Subcutaneous abdominal adipose tissue (tissue), 5 donors: ENCODE measurements around the gene SPOPL.
"Not testable (repeated sequence)": the region's sequence is repeated elsewhere in the genome, so short reads cannot be mapped to it uniquely, and the experiment has no call there.

ENCODE experiments used
- H3K27ac ChIP-seq: one replicate; pipeline ENCODE4 v1.7.0; 2013; ENCODE audit warnings: low read depth, mild to moderate bottlenecking, inconsistent platforms, low read length, moderate library complexity
- H3K27me3 ChIP-seq, 5 donors: one replicate each; pipeline ENCODE4 v1.7.0; 2013; ENCODE audit warnings: low read length in 5 of 5, inconsistent platforms in 1 of 5; ENCODE audit not compliant: control insufficient read depth in 5 of 5, insufficient read depth in 4 of 5
- H3K36me3 ChIP-seq, 5 donors: one replicate each; pipeline ENCODE4 v1.7.0; 2013; ENCODE audit warnings: low read length in 5 of 5; ENCODE audit not compliant: control insufficient read depth in 5 of 5, insufficient read depth in 5 of 5
- H3K4me1 ChIP-seq, 5 donors: one replicate each; pipeline ENCODE4 v1.7.0; 2013; ENCODE audit warnings: low read length in 5 of 5, mild to moderate bottlenecking in 3 of 5, moderate library complexity in 1 of 5; ENCODE audit not compliant: control insufficient read depth in 5 of 5, insufficient read depth in 5 of 5
- H3K4me3 ChIP-seq, 5 donors: one replicate each; pipeline ENCODE4 v1.7.0; 2013; ENCODE audit warnings: low read length in 5 of 5, low read depth in 1 of 5
- H3K9ac ChIP-seq, 5 donors: one replicate each; pipeline ENCODE4 v1.7.0; 2013; ENCODE audit warnings: low read length in 5 of 5, mild to moderate bottlenecking in 4 of 5, moderate library complexity in 3 of 5
- H3K9me3 ChIP-seq, 5 donors: one replicate each; pipeline ENCODE4 v1.7.0; 2013; ENCODE audit warnings: low read length in 5 of 5; ENCODE audit not compliant: control insufficient read depth in 5 of 5
- donor health status: healthy.
- donor health status: healthy.
- donor health status: healthy.
- donor health status: healthy.
- donor health status: healthy.

The SPOPL gene

DNA sequence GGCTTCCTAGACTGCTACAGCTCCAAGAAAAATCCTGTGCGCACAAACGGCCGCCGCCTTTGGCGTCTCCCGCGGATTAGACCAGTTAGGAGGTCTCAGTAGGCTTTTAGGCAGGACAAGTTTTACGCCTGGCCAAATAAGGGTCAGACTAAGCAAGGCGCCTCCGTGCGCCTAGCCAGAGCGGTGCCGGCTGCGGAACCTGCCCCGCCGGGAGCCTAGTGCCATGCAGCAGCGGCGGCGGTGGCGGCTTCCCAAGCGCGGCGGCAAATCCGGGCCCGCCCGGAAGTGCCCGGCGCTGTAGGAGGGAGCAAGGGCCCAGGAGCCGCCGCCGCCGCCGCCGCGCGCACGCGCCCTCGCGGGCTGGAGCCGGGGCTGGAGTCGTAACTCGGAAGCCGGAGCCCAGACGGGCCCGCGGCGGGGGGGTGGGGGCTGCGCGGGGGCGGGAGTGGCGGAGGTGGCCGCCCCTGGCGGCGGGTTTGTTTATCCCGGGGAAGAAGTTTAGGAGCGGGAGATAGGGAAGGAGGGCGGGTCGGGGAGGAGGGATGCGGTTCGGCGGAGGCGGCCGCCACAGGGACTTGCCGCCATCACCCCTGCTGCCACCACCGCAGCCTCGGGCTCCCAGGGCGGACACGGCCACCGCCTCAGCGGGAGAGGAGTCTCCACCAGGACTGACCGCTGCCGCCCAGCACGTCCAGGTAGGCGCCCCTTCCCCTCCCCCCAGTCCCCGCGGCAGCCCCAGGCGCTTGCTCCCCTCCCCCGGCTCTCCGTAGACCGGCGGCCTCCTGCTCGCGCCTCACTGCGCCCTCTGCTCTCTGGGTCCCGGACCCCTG is at the start of gene SPOPL:
Gene SPOPL, plus strand, starts transcription at position 346 of the 830 bp plus-strand sequence. CDS start 48,447 bp downstream, outside the sequence.
- H3K4me1 ChIP-seq: peaks cover 0 to 49% (median 38%) of the 10 kb centered on the region in 5 donors
- no peaks in the 10 kb centered on the region for H3K9me3 ChIP-seq
- H3K27ac ChIP-seq: peak within 1 kb of the TSS; percentile 93
- no peaks in the 10 kb centered on the region for H3K27me3 ChIP-seq
- peak within 1 kb of the TSS; percentile 78 to 96 (median 90) for H3K9ac ChIP-seq
- no peaks in the 10 kb centered on the region for H3K36me3 ChIP-seq
- peak within 1 kb of the TSS; percentile 87 to 94 (median 89) for H3K4me3 ChIP-seq

- Histone ChIP-seq H3K9me3 (peaks cover 0 to 2% (median 0%) of the 10 kb centered on the region in 5 donors), H3K9ac (no peak overlapping the region), H3K4me1 (no peaks in the 10 kb centered on the region), H3K4me3 (no peak overlapping the region), H3K27ac (no peak overlapping the region), H3K27me3 (no peaks in the 10 kb centered on the region), H3K36me3 (no peaks in the 10 kb centered on the region)
Observed at GRCh38 chr2:138452324-138452723, 49.2 kb upstream of the SPOPL start.

DNA sequence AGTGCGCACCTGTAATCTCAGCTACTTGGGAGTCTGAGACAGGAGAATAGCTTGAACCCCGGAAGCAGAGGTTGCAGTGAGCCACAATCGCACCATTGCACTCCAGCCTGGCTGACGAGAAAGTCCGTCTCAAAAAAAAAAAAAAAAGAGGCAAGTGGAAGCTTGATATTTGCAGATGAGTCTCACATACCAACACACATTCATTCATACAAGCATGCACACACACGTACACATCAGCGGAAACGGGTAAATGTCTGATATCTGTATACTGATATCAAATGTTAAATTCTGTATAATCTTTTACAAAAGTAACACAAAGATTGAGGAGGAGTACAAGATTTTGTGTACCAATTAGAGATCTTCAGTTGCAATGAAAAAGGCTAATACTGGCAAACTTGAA is 47.8 kb upstream of the SPOPL start:
- Histone ChIP-seq H3K4me1 (no peaks in the 10 kb centered on the region), H3K27me3 (no peaks in the 10 kb centered on the region), H3K4me3 (no peak overlapping the region), H3K27ac (no peak overlapping the region), H3K36me3 (no peaks in the 10 kb centered on the region), H3K9me3 (peaks cover 0 to 2% (median 0%) of the 10 kb centered on the region in 5 donors), H3K9ac (no peak overlapping the region)

DNA sequence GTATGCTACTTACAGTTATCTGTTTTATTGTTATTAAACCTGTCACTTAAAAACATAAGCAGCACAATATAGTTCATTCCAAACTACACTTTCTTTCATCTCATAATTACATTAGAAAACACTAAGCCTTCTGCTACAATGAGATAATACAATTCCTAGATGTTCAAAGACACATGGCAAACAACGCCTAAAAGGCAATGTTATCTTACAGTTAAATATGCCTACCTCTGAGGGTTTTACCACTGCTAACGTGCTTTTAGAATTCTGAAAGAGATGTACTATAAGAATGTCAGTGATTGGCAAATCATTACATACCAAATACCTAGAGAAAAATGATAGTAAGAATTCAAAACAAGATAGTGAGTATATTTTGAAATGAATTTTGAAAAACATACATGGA is 46.8 kb upstream of the SPOPL start:
- no peaks in the 10 kb centered on the region for H3K4me1 ChIP-seq
- H3K4me3 ChIP-seq: no peak overlapping the region
- no peak overlapping the region for H3K27ac ChIP-seq
- H3K36me3 ChIP-seq: no peaks in the 10 kb centered on the region
- H3K9ac ChIP-seq: no peak overlapping the region
- H3K9me3 ChIP-seq: peaks cover 0 to 2% (median 0%) of the 10 kb centered on the region in 5 donors
- H3K27me3 ChIP-seq: no peaks in the 10 kb centered on the region

DNA sequence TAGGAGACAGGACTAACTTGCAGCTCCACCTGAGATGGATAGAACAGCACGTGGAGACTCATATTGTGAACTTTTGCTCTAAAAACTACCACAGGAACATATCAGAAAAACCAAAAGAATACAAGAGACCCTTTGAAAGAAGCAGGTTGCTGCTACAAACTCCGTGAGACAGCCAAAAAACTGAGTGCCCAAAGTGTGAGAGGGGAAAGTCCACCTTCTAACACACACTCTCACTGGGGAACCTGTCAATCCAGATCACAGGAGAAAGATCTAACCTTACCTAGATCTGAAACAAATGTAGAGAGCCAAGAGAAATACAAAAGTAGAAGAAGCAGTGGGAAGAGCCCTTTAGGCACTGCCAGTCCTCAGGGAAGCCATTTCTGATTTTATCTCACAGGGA is 46.3 kb upstream of the SPOPL start:
- Histone ChIP-seq H3K4me1 (no peaks in the 10 kb centered on the region), H3K27me3 (no peaks in the 10 kb centered on the region), H3K36me3 (no peaks in the 10 kb centered on the region), H3K4me3 (no peak overlapping the region), H3K9me3 (peaks cover 0 to 2% (median 0%) of the 10 kb centered on the region in 5 donors), H3K27ac (no peak overlapping the region), H3K9ac (no peak overlapping the region)

- Histone ChIP-seq H3K27me3 (no peaks in the 10 kb centered on the region), H3K9me3 (peaks cover 0 to 2% (median 0%) of the 10 kb centered on the region in 5 donors), H3K36me3 (no peaks in the 10 kb centered on the region), H3K4me1 (no peaks in the 10 kb centered on the region), H3K27ac (no peak overlapping the region), H3K9ac (no peak overlapping the region), H3K4me3 (no peak overlapping the region)
Observed at GRCh38 chr2:138455691-138456090, 45.9 kb upstream of the SPOPL start.

DNA sequence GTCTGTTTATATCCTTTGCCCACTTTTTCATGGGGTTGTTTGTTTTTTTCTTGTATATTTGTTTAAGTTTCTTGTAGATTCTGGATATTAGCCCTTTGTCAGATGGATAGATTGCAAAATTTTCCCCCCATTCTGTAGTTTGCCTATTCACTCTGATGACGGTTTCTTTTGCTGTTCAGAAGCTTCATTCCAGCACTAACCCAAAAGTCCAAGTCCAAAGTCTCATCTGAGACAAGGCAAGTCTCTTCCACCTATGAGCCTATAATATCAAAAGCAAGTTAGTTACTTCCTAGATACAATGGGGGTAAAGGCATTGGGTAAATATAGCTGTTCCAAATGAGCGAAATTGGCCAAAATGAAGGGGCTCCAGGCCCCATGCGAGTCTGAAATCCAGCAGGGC is 38.9 kb upstream of the SPOPL start:
- not testable (repeated sequence) for H3K9ac ChIP-seq, H3K36me3 ChIP-seq, H3K9me3 ChIP-seq, H3K4me3 ChIP-seq, H3K27me3 ChIP-seq, H3K27ac ChIP-seq, H3K4me1 ChIP-seq

GRCh38 chr2:138468617-138469016 is 33.0 kb upstream of the SPOPL start:
- no peaks in the 10 kb centered on the region for H3K27me3 ChIP-seq
- no peak overlapping the region for H3K9ac ChIP-seq
- H3K36me3 ChIP-seq: no peaks in the 10 kb centered on the region
- no peak overlapping the region for H3K27ac ChIP-seq
- H3K9me3 ChIP-seq: peaks cover 0 to 3% (median 0%) of the 10 kb centered on the region in 5 donors
- no peaks in the 10 kb centered on the region for H3K4me1 ChIP-seq
- no peak overlapping the region for H3K4me3 ChIP-seq

DNA sequence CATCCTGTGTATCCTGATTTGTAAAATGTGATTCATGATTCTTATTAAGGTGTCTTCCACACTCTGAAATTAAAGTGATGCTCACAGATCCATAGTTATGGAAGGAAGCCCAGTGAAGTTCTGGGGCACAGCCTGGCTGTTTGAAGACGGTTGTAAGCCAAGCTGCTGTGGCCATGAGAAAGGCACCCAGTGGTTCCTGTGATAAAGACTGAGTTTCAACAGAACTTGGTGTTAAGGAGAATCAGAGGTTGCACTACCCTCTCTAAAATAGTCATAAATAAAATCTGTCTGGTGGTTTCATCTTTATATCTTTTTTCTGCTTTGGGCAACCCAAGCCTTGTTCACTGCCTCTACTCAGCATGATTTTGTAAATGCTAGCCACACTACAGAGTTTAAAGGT is 32.2 kb upstream of the SPOPL start:
- H3K4me1 ChIP-seq: no peaks in the 10 kb centered on the region
- H3K27ac ChIP-seq: no peak overlapping the region
- H3K36me3 ChIP-seq: no peaks in the 10 kb centered on the region
- peaks cover 0 to 3% (median 0%) of the 10 kb centered on the region in 5 donors for H3K9me3 ChIP-seq
- no peaks in the 10 kb centered on the region for H3K27me3 ChIP-seq
- H3K9ac ChIP-seq: no peak overlapping the region
- no peak overlapping the region for H3K4me3 ChIP-seq

DNA sequence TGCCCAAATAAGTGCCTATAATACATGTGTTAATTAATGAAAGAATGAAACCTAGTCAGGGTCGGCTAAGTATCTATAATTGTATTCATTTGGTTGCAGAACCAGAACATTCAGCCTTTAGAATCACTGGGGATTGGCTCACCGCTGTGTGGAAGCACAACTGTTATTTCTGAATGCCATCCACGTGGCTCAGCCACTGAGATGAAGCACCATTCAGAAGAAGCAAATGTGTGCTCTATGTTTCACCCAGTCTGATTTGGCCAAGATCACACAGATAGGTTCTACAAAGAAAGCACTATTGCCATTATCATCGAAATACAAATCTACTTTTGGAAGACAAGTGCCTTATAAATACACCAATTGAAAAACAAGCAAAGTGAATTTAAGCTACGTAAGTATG is 30.6 kb upstream of the SPOPL start:
- no peaks in the 10 kb centered on the region for H3K9me3 ChIP-seq
- H3K9ac ChIP-seq: no peak overlapping the region
- H3K4me1 ChIP-seq: no peaks in the 10 kb centered on the region
- H3K4me3 ChIP-seq: no peak overlapping the region
- no peaks in the 10 kb centered on the region for H3K27me3 ChIP-seq
- H3K27ac ChIP-seq: no peak overlapping the region
- no peaks in the 10 kb centered on the region for H3K36me3 ChIP-seq
